ENCODE results near the gene FGD2. TPM values are rescaled to one million over a fixed set of nuclear protein-coding genes. Genes with fewer than 3 reads are reported as not detected.

FGD2 gene
- total and polyA plus RNA-seq, 2 of the 8 experiments (the other 6 are each of a cell fraction or from before 2014, with no cell fraction given): 0.12 to 0.32 TPM

- TF ChIP-seq CHD7 (IDR thresholded peaks at IDR 0.05; ENCODE audit: insufficient replicate concordance, low read length) (no peak), JUND (IDR thresholded peaks at IDR 0.05; ENCODE audit: low read length) (no peak), ZNF274 (IDR thresholded peaks at IDR 0.05; ENCODE audit: borderline replicate concordance, extremely low read depth, low read length) (no peak), ATF2 (IDR thresholded peaks at IDR 0.05; ENCODE audit: low read length) (no peak), POLR2A (IDR thresholded peaks at IDR 0.05; ENCODE audit: control extremely low read depth in 1 of 2, low read depth in 2 of 2, low read length in 2 of 2) (no peak), RAD21 (IDR thresholded peaks at IDR 0.05 in 1 of 2, conservative IDR thresholded peaks at IDR 0.05 in 1 of 2; ENCODE audit: low read depth in 2 of 2, low read length in 2 of 2) (no peak), CHD1 (IDR thresholded peaks at IDR 0.05; ENCODE audit: low read depth, low read length) (no peak)
Measured at GRCh38 chr6:36969240-36969691, 36.2 kb upstream of the FGD2 start (continued).

Measured in H1 (cell line).